ENCODE data around the gene CNTNAP5.

GRCh38 chr2:124335058-124335457, 310.0 kb downstream of the CNTNAP5 start:
- no peak for TF ChIP-seq CTCF (IDR thresholded peaks at IDR 0.05; ENCODE audit: poor library complexity)
- TF ChIP-seq EZH2 (IDR thresholded peaks at IDR 0.05; ENCODE audit: borderline replicate concordance), result no peak
